Stimulated activated CD4-positive, alpha-beta T cell treated with anti-CD3 and anti-CD28 coated beads, Interleukin-12 subunit alpha, Interleukin-12 subunit beta, amount 100 ng/mL, for 48 hours (primary cell): ENCODE results near the gene APMAP.
A peak's percentile ranks its signal among the peaks of the same experiment; 100 is the strongest.

Experiments used
- DNase-seq, 3 donors: peaks; one replicate each; pipeline ENCODE4 v3.0.0-alpha.2; 2020; ENCODE audit warnings: low read depth in 2 of 3, low spot score in 1 of 3

Gene APMAP

GRCh38 chr20:24992487-24993205, at the start of gene APMAP:
Gene APMAP, minus strand, starts transcription at chr20:24992751. Its CDS starts 63 bp downstream, at chr20:24992688.
- DNase-seq = peak; percentile 89 to 95 (median 93)

GRCh38 chr20:25041813-25042530, 49.4 kb upstream of the APMAP start:
- no peak for DNase-seq

- DNase-seq = no peak
Measured at GRCh38 chr20:25040438-25040831, 47.9 kb upstream of the APMAP start.

GRCh38 chr20:25039697-25040437, 47.3 kb upstream of the APMAP start:
- no peak for DNase-seq

GRCh38 chr20:25038591-25039015, 46.1 kb upstream of the APMAP start:
- DNase-seq = no peak

- no peak for DNase-seq
Measured at GRCh38 chr20:25038103-25038410, 45.5 kb upstream of the APMAP start.

GRCh38 chr20:25037288-25038102, 44.9 kb upstream of the APMAP start:
- DNase-seq = no peak

GRCh38 chr20:25036331-25036936, 43.9 kb upstream of the APMAP start:
- no peak for DNase-seq

GRCh38 chr20:25035921-25036320, 43.4 kb upstream of the APMAP start:
- no peak for DNase-seq

- no peak for DNase-seq
Measured at GRCh38 chr20:25033924-25034300, 41.4 kb upstream of the APMAP start.

- DNase-seq = no peak
Measured at GRCh38 chr20:25033265-25033923, 40.8 kb upstream of the APMAP start.

- DNase-seq = no peak
Measured at GRCh38 chr20:25032478-25033264, 40.1 kb upstream of the APMAP start.

- DNase-seq = no peak
Measured at GRCh38 chr20:25032065-25032477, 39.5 kb upstream of the APMAP start.

GRCh38 chr20:25031241-25031640, 38.7 kb upstream of the APMAP start:
- no peak for DNase-seq

GRCh38 chr20:25030649-25031207, 38.2 kb upstream of the APMAP start:
- DNase-seq = no peak

GRCh38 chr20:25030007-25030648, 37.6 kb upstream of the APMAP start:
- no peak for DNase-seq

GRCh38 chr20:25025986-25026605, 33.5 kb upstream of the APMAP start:
- no peak for DNase-seq
